CD4-positive, alpha-beta T cell treated with Interleukin-2 at 100 ng/mL for 4 hours (primary cell): ENCODE measurements around the gene ARHGEF6.

ENCODE experiments used
- DNase-seq: peaks from one replicate; pipeline ENCODE4 v3.0.0-alpha.2; 2020; ENCODE audit warnings: low spot score

ARHGEF6 gene

DNA sequence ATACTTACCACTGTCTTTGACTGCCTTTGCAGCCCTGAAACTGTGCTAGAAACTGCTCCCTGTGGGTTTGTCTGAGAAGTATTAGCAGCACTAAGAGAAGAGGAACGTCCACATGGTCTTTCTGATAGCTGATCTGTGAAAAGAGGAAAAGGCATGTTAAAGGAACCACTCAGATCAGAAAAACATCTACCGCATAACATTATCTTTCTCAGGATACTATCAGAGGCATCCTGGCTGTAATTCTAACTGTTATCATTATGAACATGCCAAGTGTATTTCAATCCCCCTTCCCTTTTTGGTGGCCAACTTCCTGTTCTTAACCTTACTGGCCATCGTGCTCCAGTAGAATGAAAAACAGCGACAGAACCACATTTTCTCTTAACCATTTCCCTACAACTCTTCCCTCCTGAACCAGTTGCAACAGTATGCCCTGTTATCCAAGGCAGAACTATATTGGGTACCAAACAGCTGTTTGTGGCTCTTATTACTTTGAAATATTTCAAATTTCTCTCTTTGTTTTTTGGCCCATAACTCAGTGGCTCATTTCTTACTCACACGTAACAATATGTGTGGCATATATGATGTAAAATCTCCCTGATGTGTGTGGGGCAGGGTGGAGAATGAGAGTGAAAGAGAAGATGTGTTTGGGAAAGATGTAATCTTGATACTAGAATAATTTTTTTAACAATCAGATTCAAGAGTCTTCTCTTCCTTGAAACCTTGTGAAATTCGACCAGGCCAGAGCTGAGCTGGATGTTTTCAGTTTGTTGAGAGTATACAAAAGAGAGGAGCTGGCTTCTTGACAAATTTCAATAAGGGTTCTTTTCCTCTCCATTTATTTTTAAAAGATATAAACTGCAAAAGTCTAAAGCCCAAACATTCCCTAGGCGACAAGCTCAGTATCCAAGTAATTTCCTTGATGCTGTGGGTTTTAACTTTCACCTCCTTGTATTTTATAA is 35.2 kb downstream of the ARHGEF6 start:
- DNase-seq, result no peak

DNA sequence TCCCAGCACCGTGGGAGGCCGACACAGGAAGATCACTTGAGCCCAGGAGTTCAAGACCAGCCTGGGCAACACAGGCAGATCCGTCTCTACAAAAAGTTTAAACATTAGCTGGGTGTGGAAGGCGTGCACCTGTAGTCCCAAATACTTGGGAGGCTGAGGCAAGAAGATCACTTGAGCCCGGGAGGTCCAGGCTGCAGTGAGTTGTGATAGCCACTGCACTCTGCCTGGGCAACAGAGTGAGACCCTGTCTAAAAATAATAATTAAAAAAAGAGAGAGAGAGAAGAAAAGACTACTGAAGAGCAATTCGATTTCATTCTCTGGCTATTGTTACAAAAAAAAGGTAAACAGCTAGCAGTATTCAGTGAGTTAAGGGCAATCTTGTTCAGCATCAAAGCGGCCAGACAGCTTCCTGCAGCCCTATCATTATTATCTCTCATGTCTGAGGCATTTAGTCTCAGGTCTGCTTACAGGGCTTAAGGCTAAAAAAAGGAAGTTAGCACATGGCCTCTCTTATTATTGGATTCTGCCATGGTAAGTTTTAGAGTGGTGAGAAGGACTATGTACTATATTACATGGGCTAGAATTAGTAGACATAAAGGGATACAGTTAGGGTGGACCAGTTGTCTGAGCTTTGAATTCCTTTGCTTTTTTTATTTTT is 37.9 kb downstream of the ARHGEF6 start:
- DNase-seq, result no peak

DNA sequence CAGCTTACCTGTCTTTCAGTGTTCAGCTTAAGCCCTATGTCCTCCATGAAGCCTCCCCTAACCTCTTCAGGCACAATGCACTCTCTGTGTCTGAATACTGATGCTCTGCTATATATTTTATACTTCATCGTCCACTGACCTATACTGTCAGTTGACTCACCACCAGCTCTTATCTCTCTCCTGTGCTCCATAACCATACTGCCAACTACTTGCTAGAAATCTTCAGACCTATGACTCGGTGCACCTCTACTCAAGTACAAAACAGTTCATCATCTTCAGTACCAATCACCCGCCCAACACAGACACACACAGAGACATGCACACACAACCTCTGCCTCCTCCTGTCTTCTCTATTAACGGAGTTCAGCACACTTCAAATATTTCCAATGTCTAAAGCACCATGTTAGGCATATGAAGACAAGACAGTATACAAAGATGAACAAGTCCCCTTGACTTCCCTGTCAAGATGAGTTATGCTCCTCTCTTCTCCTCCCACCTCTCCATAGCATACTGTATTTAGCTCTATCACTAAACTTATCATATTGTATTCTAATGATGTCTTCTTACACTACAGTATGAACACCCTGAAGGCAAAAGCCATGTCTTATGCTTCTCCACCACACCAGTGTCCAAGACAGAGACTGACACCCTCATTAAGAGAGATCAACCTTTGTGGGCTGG is 42.5 kb downstream of the ARHGEF6 start:
- DNase-seq, result no peak

DNA sequence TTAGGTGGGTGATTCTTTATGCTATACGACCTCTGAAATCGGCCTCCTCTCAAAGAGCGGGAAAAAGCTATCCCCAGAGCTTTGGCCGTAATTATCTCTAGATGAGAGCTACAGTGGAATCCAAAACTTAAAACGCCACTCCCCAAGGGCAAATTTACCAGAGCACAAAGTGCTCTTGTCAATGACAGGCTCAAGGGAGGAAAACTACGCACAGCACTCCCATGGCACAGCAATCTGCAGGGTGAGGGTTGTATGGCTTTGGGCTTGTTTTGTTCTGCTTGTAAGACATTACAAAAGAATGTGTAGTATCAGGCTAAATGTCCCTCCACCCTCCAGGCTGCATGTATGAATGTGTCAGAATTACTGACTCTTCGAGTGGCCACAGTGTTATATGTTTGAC is 44.0 kb downstream of the ARHGEF6 start:
- DNase-seq, result no peak

DNA sequence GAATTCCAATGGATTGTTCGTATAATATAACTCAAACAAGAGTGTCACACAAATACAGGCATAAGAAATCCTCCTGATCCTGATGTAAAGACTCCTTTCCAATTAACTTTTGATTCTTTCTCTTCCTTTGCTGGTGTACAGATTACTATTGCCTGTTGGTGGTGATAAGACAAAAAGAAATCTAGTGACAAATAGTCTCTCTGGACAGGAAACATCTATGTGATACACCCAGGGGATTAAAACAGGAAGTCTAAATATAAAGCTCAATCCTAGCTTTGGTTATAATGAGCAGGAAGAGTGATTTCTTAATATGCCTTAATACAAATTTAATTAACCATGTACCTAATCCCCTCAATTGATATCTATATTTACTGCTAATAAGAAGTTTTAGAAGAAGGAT is 45.1 kb downstream of the ARHGEF6 start:
- DNase-seq, result no peak

DNA sequence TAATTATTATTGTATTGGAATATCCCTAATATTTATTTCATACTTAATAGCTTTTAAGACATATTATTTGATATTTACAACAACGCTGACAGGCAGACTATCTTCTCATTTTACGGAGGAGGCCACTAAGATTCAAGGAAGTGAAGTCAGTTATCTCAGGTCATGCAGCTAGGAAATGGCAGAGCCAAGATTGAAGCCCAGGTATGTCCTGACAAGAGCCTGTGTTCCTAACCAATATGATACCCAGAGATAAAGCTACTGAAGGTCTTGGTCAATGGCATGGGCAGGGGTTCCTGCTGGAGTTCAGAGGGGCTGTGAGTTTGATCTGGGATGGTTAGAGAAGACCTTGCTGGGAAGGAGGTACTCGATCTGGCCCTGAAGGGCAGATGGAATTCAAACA is 47.1 kb downstream of the ARHGEF6 start:
- DNase-seq, result no peak

DNA sequence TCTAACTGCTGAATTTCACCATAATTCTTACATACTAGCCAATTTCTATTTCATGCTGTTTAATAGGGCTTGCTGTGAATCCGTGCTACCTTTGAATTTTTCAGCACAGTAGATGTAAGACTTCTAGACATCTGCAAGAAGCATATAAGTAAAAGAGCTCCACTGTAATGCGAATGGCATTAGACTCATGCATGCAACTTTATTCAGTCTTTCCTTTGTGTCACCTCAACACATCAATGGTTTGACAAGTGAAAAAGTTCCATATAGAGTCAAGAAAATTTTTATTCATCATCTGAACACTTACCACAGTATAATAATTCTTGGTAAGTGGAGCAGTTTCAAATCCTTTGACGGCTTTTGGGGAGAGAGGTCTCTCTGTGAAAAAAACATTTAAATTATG is 48.9 kb downstream of the ARHGEF6 start:
- DNase-seq, result no peak

DNA sequence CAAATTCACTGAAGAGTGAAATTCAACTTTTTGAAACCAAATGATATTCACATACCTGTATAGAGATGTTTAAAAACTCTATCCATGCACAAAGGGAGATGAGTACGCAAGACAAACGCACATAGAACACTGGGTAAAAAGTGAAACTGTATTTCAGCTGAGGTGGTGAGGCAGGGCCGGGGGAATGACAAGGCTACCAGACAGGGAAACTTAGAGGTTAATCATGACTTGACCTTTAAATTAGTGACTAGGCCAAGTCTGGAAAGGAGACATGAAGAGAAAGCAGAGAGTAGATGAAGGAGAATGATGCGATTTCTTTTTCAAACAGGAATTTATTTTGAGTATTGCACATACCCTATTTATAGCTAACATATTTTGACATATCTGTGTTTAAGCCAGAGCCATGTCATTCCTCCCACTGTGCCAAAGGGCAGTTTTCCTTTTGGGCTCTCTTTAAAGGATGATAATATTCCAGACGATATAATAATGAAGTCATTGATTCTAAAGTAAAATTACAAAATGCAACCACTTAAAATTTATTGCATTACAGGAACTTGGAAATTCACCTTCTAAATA is 49.4 kb downstream of the ARHGEF6 start:
- DNase-seq, result peak; percentile 29

DNA sequence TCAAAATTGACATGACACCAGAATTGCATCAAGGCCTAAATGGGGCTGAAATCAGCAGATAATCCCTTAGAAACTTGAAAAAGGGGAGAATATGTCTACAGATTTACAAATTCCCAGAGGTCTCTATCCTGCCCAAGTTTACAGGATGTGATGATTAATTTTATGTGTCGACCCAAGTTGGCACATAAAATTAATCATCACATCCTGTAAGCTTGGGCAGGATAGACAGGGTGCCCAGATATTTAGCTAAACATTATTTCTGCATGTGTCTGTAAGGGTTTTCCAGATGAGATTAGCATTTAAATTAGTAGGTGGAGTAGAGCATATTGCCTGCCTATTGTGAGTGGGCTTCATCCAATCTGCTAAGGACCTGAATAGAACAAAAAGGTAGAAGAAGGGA is 52.3 kb downstream of the ARHGEF6 start:
- no peak for DNase-seq

DNA sequence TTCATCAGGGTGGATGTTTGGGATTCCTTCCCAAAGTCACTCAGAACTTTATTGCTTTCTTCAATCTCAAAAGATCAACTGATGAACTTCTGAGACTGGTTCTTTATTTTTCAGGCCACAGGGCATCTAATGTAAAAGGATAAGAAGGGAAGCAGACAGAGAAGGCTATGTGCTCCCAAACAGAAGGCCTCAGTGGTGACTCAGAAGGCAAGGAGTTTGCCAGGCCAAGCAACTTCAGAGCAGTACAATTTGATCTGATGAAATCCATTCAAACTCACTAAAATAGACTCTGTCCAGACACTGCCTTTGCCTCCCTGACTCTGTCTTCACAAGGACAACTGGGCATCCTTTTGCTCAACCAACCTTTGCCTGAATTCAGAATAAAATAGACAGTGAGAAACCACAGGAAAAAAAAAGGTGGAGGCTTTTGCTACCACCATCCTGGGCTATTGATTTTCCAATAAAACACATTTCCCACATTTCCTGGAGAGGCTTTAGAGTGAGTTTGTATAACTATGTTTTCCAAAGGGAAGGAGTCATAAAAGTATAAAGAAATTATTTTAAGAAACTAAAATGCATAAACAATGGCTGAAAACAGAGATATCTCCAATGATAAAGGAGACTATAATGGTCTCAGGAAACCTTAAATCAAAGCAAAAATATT is 55.2 kb downstream of the ARHGEF6 start:
- no peak for DNase-seq

DNA sequence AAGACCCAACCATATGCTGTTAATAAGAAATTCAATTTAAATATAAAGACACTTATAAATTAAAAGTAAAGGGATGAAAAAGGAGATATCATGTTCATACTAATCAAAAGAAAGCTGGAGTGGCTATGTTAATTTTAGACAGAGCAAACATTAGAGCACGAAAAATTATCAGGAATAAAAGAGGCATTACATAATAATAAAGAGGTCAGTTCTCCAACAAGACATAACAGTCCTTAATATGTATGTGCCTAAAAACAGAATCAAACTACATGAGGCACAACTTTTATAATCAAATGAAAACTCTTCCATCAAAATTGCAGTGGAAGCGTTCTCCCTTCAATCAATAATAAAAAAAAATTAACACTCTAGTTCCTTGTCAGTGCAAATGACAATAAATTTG is 62.6 kb downstream of the ARHGEF6 start:
- DNase-seq, result no peak

DNA sequence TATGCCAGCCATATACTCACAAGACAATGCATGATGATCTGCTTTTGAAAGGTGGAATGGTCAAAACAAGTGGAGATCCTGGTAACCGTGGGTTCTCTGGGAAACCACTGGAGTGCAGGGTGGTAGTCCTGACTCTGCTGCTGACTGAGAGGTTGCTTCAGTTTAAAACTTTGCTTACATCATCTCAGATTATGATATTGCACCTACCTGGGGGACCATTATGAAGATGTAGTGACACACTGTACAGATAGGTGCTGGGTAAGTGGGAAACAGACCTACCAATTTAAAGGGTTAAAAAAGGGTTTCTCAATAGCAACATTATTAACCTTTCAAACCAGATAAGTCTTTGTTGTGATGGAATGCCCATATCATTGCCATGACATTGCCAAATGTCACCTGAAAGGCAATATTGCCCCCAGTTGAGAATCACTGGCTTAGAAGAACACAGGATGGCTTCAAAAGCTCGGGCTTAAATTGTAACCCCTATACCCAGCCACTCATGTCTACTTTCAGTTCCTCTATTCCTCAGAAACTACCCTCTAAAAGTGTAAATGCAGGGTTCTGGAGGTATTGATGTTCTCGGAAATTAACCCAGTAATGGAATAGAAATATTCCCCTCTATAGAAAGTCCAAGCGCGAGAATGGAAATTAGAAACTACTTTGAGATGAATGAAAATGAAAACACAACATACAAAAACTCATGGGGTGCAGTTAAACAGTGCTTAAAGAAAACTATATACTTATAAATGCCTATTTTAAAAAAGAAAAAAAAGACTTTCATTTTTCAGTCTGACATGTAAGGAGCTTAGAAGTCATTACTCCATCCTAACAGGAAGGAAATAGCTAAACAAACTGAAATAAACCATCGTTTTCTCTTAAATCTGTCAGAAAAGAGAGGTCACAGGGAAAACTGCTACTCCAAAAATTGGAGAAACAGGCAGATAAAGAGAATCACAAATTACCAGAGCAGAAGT is 65.8 kb downstream of the ARHGEF6 start:
- no peak for DNase-seq

DNA sequence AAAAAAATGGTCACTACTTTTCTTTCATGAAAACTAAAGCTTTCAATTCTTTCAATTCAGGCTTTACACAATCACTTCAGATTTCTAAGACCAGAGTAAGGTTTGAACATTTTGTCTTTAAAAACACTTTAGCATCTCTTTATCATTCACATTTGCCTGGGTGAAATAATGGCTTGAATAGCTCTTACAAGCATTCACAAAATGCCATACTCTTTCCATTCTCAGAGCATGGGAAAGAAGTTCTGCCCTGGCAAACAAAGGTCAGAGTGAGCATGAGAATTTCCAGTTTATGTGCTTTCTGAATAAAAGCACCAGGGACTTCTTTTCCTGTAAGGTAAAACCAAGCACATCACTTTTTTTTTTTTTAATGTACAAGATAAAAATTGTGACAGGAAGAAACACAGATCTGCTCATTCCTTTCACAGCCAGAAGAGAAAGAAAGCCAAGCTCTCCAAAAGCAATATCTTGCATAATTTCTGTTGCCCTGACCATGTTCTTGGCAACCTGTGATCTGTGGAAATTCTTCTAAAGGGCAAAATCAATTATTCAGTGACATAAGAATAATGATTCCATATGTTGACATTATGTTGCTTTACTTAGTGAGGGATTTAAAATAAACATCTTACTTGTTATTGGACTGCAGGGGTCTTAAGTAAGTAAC is 68.0 kb downstream of the ARHGEF6 start:
- DNase-seq, result no peak

DNA sequence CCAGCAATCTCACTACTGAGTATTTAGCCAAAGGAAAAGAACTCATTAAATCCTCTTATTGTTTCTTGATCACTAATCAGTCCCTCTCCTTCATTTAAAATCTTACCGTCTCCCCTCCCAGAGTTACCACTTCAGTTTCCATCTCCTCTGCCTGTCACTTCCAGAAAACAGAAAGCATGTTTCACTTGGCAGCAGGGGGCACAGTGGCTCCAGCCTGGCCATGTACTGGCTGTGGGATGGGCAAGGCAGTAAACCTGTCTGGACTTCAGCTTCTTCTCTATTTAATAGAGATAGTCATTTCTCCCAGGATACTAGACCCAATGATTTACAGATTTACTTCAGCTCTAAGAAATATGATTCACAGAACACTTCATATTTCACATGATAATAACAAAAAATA is 69.6 kb downstream of the ARHGEF6 start:
- peak; percentile 30 for DNase-seq

DNA sequence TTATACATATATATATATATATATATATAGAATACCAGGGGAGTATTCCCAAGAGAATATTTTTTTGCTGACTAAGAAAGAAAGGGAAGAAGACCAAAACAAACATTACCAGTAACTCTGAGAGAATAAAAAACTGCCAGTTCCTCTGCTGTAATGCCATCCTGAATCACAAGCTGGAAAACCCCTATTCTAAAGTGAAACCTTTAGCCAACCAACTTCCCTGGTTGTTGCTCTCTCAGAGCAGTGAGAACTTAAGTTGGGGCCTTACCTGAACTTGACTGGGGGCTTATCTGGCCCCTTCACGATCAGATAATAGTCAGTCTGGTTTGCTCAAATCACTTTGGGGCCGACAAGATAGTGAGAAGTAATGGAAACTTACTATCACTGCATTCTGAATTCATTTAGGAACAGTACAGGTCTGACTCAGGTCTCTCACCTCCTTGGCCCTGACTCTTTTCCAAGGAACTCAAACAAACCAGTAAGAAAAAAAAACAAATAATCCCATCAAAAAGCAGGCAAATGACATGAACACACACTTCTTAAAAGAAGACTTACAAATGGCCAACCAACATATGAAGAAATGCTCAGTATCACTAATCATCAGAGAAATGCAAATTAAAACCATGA is 70.3 kb downstream of the ARHGEF6 start:
- peak; percentile 52 for DNase-seq

DNA sequence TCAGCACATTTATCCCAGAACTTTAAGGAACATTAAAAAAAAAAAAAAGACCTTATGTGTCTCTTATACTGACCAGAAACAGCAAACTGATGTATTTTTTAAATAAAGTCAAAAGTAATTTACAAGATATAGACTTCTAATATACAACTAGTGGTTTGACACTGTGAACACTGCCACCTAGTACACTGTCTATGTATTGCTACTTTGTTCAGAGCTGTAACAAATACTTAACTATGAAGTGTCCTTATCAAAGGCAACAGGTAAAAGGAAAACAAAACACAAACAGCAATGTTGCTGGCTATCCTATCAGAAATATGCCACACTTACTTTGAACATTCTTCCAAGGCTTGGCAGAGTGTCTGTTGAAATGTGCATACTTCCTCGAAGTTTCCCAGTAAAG is 72.4 kb downstream of the ARHGEF6 start:
- peak; percentile 37 for DNase-seq

DNA sequence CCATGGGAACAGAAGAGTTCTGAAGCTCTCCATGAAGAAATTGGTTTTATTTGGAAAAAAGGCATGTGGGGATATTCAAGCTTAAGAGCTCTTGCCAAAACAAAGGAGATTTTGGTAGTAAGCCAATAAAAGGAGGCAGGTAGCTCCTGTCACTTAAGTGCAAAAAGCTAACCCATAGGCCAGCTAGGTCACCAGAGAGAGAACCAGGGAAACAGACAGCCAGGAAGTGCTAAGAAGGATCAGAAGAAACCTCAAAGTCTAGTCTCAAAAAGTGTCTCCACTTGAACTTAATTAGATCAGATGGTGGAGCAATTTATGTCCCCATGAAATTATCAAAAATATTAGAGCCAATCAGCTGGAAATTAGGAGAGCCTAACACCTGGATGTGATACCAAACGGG is 83.6 kb downstream of the ARHGEF6 start:
- DNase-seq, result peak; percentile 15

DNA sequence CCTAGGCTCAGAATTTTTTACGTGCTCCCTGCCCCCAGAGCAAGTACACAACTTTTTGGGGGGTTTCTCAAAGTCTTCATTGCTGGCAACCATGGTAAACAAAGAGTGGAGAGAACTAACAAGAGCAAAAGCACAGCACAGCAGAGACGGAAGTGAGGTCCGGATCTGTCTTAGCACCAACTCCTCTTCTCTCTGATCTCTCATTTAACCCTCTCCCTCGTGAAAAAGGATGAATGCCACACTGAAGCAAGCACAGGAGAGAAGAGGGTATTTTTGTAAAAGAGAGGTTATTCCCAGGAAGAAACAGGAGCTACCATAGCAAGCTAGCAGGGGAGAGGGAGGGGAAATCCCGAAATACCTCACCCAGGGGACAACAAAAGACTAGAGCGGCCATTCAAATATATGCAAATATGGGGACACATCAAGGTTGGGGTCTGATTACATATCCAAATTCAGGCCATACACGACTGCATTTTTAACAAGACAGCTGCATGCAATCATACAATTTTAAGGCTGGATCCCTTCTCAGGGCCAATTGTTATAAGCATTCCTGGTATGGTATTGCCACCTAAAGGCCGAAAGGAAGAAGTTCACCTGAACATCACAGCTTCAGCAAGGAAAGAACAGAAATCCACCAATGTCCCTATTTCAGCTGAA is 86.2 kb downstream of the ARHGEF6 start:
- DNase-seq, result peak; percentile 74

DNA sequence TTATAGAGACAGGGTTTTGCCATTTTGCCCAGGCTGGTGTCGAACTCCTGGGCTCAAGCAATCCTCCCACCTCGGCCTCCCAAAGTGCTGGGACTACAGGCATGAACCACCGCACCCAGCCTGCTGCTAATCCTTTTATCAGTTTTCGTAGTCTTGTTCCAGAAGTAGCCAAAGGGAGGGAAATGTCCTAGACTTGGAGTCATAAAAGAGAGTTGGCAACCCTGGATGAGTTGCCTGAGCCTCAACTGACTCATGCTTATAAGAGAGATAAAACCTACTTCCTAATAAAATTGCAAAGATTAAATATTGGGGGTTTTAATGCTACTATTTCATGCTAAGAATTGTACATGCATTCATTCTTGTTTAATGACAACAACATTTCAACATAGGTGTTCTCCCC is 88.5 kb downstream of the ARHGEF6 start:
- no peak for DNase-seq
